A549 (cell line): ENCODE measurements around the gene F5. TPM values are rescaled to one million over a fixed set of nuclear protein-coding genes. Genes with fewer than 3 reads are reported as not detected.

Experiments used
- ATAC-seq, 2 experiments: fragments of 200-7000 bp in 1 of 2; fragments of >200 bp in 1 of 2; cut with Nextera tagmentation in 1 of 2; cut with Tn5 transposase in 1 of 2; 3 replicates each; pipeline versions ENCODE4 v1.8.0 to v1.9.1; 2018 to 2020; ENCODE audit warnings: mild to moderate bottlenecking in 1 of 2, moderate library complexity in 1 of 2
- CTCF ChIA-PET: fragments of 300-600 bp; sonication (Branson Sonifier 250); formaldehyde crosslinking; extraction: SDS; loops from one replicate; lab custom pipeline; 2021; ENCODE audit warnings: antibody characterized with exemption, inconsistent platforms; lab: Yijun Ruan, JAX
- POLR2A ChIA-PET: fragments of 350-600 bp; formaldehyde crosslinking; extraction: SDS; loops from one replicate; lab custom pipeline; 2021; ENCODE audit warnings: antibody characterized with exemption, inconsistent platforms; lab: Yijun Ruan, JAX
- DNase-seq, 2 experiments: peaks; one replicate each; pipeline versions ENCODE4 v3.0.0 to v3.0.0-alpha.2; 2011 to 2016; ENCODE audit warnings: low read depth in 1 of 2, low spot score in 1 of 2
- FAIRE-seq: peaks from 2 replicates; lab custom pipeline; 2011; peaks lifted over from hg19 to GRCh38; lab: Jason Lieb, UNC
- H3K27ac ChIP-seq, 2 experiments: fragments of >200 bp; sonication (Bioruptor Twin); formaldehyde crosslinking; 3 replicates each; pipeline ENCODE4 v1.5.1; 2016 to 2017
- H3K4me1 ChIP-seq: fragments of >200 bp; sonication (Bioruptor Twin); formaldehyde crosslinking; 3 replicates; pipeline ENCODE4 v1.6.1; 2016
- H3K4me2 ChIP-seq: fragments of >200 bp; sonication (Bioruptor Twin); formaldehyde crosslinking; 3 replicates; pipeline ENCODE4 v1.6.1; 2016
- H3K4me3 ChIP-seq: fragments of >200 bp; sonication (Bioruptor Twin); formaldehyde crosslinking; 3 replicates; pipeline ENCODE4 v1.5.1; 2016
- H3K9me3 ChIP-seq: fragments of >200 bp; sonication (Bioruptor Twin); formaldehyde crosslinking; 3 replicates; pipeline ENCODE4 v1.6.1; 2016
- BHLHE40 ChIP-seq: IDR thresholded peaks from 2 replicates; pipeline ENCODE4 v1.6.1; 2012; ENCODE audit warnings: low read depth, low read length, inconsistent platforms
- CBX8 ChIP-seq: fragments of 200-600 bp; sonication (generic); IDR thresholded peaks from 2 replicates; pipeline ENCODE4 v1.6.1; 2016
- CEBPB ChIP-seq, 2 experiments: fragments of >200 bp in 1 of 2; sonication (Bioruptor Twin) in 1 of 2; formaldehyde crosslinking in 1 of 2; IDR thresholded peaks; 2 replicates each; pipeline ENCODE4 v1.6.1; 2012 to 2016
- ESRRA ChIP-seq: fragments of 150-350 bp; IDR thresholded peaks from 2 replicates; pipeline ENCODE4 v1.6.1; 2014; ENCODE audit warnings: mild to moderate bottlenecking, low read length, borderline replicate concordance
- FOSL2 ChIP-seq, 2 experiments: fragments of 450-650 bp in 1 of 2; fragments of >200 bp in 1 of 2; sonication (Bioruptor Twin) in 1 of 2; formaldehyde crosslinking; IDR thresholded peaks; 2 replicates each; pipeline versions ENCODE4 v1.5.0 to v1.6.1; 2016 to 2020; ENCODE audit warnings: mild to moderate bottlenecking in 1 of 2, moderate library complexity in 1 of 2
- FOXS1 ChIP-seq: fragments of 250-450 bp; sonication (Bioruptor Pico); IDR thresholded peaks from 2 replicates; pipeline ENCODE4 v1.5.0; 2020; ENCODE audit warnings: mild to moderate bottlenecking, moderate library complexity
- HDAC2 ChIP-seq: fragments of 200-600 bp; sonication (generic); IDR thresholded peaks from 2 replicates; pipeline ENCODE4 v1.6.1; 2016
- HEYL ChIP-seq: fragments of 250-450 bp; sonication (Bioruptor Pico); IDR thresholded peaks from 2 replicates; pipeline ENCODE4 v1.8.0; 2021; ENCODE audit warnings: mild to moderate bottlenecking, moderate library complexity
- HOXB5 ChIP-seq: fragments of 250-450 bp; sonication (Bioruptor Pico); IDR thresholded peaks from 2 replicates; pipeline ENCODE4 v1.5.0; 2020; ENCODE audit warnings: mild to moderate bottlenecking, moderate library complexity
- JUNB ChIP-seq: fragments of >200 bp; sonication (Bioruptor Twin); formaldehyde crosslinking; IDR thresholded peaks from 2 replicates; pipeline ENCODE4 v1.6.1; 2016
- NFE2L2 ChIP-seq: fragments of 150-350 bp; conservative IDR thresholded peaks from 2 replicates; pipeline ENCODE4 v1.6.1; 2014; ENCODE audit warnings: low read length
- PHF8 ChIP-seq: fragments of 200-600 bp; sonication (generic); IDR thresholded peaks from 2 replicates; pipeline ENCODE4 v1.6.1; 2016; ENCODE audit warnings: low read depth, mild to moderate bottlenecking, antibody characterized with exemption, moderate library complexity, borderline replicate concordance
- POLR2AphosphoS2 ChIP-seq: conservative IDR thresholded peaks from 2 replicates; pipeline ENCODE4 v1.6.1; 2012; ENCODE audit warnings: low read length, improper control_type of control experiment, inconsistent platforms
- RAD21 ChIP-seq, 2 experiments: fragments of >200 bp in 1 of 2; sonication (Bioruptor Twin) in 1 of 2; formaldehyde crosslinking in 1 of 2; IDR thresholded peaks in 1 of 2; conservative IDR thresholded peaks in 1 of 2; 2 replicates in 1 of 2; 3 replicates in 1 of 2; pipeline ENCODE4 v1.6.1; 2012 to 2018; ENCODE audit warnings: inconsistent platforms in 1 of 2
- RARB ChIP-seq: fragments of 250-450 bp; sonication (Bioruptor Pico); IDR thresholded peaks from 2 replicates; pipeline ENCODE4 v1.8.0; 2021; ENCODE audit warnings: mild to moderate bottlenecking, moderate library complexity
- RNF2 ChIP-seq: fragments of 200-600 bp; sonication (generic); IDR thresholded peaks from 2 replicates; pipeline ENCODE4 v1.6.1; 2016; ENCODE audit warnings: low read depth, mild to moderate bottlenecking, antibody characterized with exemption, moderate library complexity, borderline replicate concordance
- SMC3 ChIP-seq: fragments of >200 bp; sonication (Bioruptor Twin); formaldehyde crosslinking; IDR thresholded peaks from 3 replicates; pipeline ENCODE4 v1.6.1; 2018; ENCODE audit warnings: inconsistent platforms
- TFCP2L1 ChIP-seq: fragments of 250-450 bp; sonication (Bioruptor Pico); IDR thresholded peaks from 2 replicates; pipeline ENCODE4 v1.5.0; 2021; ENCODE audit warnings: mild to moderate bottlenecking
- ZFP36 ChIP-seq: fragments of 450-650 bp; IDR thresholded peaks from 2 replicates; pipeline ENCODE4 v1.6.1; 2014; ENCODE audit warnings: borderline replicate concordance; ENCODE audit not compliant: partially characterized antibody
- ZSCAN20 ChIP-seq: fragments of 250-450 bp; sonication (Bioruptor Pico); IDR thresholded peaks from 2 replicates; pipeline ENCODE4 v1.8.0; 2022; ENCODE audit warnings: mild to moderate bottlenecking, moderate library complexity
- WGBS: methylation state at CpG from one replicate; pipeline ENCODE4 v1.1.6; 2017; ENCODE audit errors: missing lambda C conversion rate; 5-methylcytosine and 5-hydroxymethylcytosine counted together
- polyA plus RNA-seq, 4 experiments: library from polyadenylated mRNA; depleted of rRNA in 3 of 4; stranded (reverse); fragments of >200 nt; fragmentation: RNase III in 1 of 4; extraction: RNeasy Plus Mini Kit Qiagen cat#74134 plus additional on column Dnase treatment in 1 of 4; gene quantifications; 2 replicates in 3 of 4; 3 replicates in 1 of 4; pipeline ENCODE4 v1.2.3, GENCODE V29; 2011 to 2017
- TF ChIP-seq, protein P1 (sequence below): fragments of >200 bp; sonication (Bioruptor Twin); formaldehyde crosslinking; IDR thresholded peaks from 2 replicates; pipeline ENCODE4 v1.6.1; 2016
- TF ChIP-seq, protein P2 (sequence below): fragments of 150-350 bp; IDR thresholded peaks from 2 replicates; pipeline ENCODE4 v1.6.1; 2014; ENCODE audit warnings: low read depth, mild to moderate bottlenecking, low read length
- TF ChIP-seq, protein P3 (sequence below): IDR thresholded peaks from 2 replicates; pipeline ENCODE4 v1.6.1; 2012; ENCODE audit warnings: low read depth, borderline replicate concordance
- TF ChIP-seq, protein P4 (sequence below): fragments of 250-450 bp; sonication (Bioruptor Pico); IDR thresholded peaks from 2 replicates; pipeline ENCODE4 v1.5.0; 2021; ENCODE audit warnings: mild to moderate bottlenecking, moderate library complexity, borderline replicate concordance

The F5 gene
- polyA plus RNA-seq, 2 of the 4 experiments (the other 2 are of a cell fraction): 0.04 to 0.36 TPM

DNA sequence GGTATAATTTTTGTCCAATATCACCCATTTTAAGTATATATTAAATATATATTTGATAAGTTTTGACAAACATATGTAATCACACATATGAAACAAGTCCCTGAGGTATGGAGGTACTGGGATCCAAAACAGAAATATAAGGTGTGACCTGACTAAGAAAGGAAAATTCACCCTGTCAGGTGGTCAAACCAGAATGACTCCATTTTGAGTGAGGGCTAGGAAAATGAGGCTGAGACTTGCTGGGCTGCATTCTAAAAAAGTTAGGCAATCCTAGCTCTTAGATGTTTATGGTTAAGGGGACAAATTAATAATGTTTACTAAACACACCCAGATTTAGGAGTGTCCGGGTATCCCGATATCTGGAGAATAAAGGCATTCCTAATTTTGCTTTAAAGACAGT is 89.0 kb downstream of the F5 start:
- CTCF ChIA-PET: interaction anchor here (0.7 to 2.3 kb wide), 3 partner anchors 10 to 49 kb away, joined by 3 to 6 read pairs (median 3); partner anchors contain the start of gene SLC19A2

DNA sequence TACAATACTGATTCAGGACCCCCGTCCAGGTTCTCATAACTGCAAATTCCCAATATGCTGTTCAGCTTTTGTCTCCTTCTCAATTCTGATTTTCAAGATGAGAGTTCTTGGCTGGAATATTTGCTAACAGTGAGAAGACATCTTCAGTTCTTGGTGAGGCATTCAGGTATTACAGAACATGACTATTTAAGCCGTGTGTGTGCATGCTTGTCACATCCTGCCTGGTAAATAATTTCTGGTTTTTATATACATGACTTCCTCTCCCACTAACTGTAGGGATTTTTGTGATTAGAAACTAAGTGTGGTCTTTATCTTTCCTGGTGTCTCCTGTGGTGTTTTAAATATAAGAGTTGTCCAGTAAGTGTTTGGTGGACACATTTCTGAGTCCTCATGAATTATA is 90.4 kb downstream of the F5 start:
- DNase-seq (no peak), ATAC-seq (no peak), FAIRE-seq (no peak)
- Histone ChIP-seq H3K4me1 (no peaks in the 10 kb centered on the region), H3K9me3 (no peaks in the 10 kb centered on the region), H3K4me3 (no peak overlapping the region), H3K4me2 (no peak overlapping the region), H3K27ac (no peak overlapping the region)
- ChIA-PET CTCF (interaction anchor here (2.3 kb wide), 1 partner anchor 12 kb away, joined by 6 read pairs; no protein-coding TSS in a partner anchor), POLR2A (no interaction called here)
- WGBS: 42% methylated on average over 2 of the region's 2 CpGs
- TF ChIP-seq SMC3 (no peak), RNF2 (no peak), POLR2AphosphoS2 (no peak), ZSCAN20 (CRISPR knock-in tag) (no peak), HDAC2 (no peak), HEYL (CRISPR knock-in tag) (no peak), TFCP2L1 (CRISPR knock-in tag) (no peak)
- TF ChIP-seq, protein P1, sequence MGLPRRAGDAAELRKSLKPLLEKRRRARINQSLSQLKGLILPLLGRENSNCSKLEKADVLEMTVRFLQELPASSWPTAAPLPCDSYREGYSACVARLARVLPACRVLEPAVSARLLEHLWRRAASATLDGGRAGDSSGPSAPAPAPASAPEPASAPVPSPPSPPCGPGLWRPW: no peak

More for the DNA sequence above, 89.0 kb downstream of the F5 start:
- POLR2A ChIA-PET: no interaction called here
- no peak for TF ChIP-seq JUNB
- no peak for TF ChIP-seq RARB (CRISPR knock-in tag)
- TF ChIP-seq ESRRA: no peak
- TF ChIP-seq, protein P2, sequence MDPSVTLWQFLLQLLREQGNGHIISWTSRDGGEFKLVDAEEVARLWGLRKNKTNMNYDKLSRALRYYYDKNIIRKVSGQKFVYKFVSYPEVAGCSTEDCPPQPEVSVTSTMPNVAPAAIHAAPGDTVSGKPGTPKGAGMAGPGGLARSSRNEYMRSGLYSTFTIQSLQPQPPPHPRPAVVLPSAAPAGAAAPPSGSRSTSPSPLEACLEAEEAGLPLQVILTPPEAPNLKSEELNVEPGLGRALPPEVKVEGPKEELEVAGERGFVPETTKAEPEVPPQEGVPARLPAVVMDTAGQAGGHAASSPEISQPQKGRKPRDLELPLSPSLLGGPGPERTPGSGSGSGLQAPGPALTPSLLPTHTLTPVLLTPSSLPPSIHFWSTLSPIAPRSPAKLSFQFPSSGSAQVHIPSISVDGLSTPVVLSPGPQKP: no peak
- TF ChIP-seq HOXB5 (CRISPR knock-in tag): no peak
- TF ChIP-seq PHF8: no peak
- TF ChIP-seq RAD21 (conservative IDR thresholded peaks at IDR 0.05 in 1 of 2, IDR thresholded peaks at IDR 0.05 in 1 of 2): no peak
- TF ChIP-seq HEYL (CRISPR knock-in tag): no peak
- TF ChIP-seq NFE2L2: no peak
- no peak for FAIRE-seq
- Histone ChIP-seq H3K4me3 (no peak overlapping the region), H3K4me2 (no peak overlapping the region), H3K9me3 (no peaks in the 10 kb centered on the region; the same call in 2 of the 3 replicates), H3K4me1 (no peaks in the 10 kb centered on the region), H3K27ac (no peak overlapping the region)
- DNase-seq: no peak
- 95% methylated on average over 2 of the region's 2 CpGs for WGBS
- no peak for ATAC-seq

DNA sequence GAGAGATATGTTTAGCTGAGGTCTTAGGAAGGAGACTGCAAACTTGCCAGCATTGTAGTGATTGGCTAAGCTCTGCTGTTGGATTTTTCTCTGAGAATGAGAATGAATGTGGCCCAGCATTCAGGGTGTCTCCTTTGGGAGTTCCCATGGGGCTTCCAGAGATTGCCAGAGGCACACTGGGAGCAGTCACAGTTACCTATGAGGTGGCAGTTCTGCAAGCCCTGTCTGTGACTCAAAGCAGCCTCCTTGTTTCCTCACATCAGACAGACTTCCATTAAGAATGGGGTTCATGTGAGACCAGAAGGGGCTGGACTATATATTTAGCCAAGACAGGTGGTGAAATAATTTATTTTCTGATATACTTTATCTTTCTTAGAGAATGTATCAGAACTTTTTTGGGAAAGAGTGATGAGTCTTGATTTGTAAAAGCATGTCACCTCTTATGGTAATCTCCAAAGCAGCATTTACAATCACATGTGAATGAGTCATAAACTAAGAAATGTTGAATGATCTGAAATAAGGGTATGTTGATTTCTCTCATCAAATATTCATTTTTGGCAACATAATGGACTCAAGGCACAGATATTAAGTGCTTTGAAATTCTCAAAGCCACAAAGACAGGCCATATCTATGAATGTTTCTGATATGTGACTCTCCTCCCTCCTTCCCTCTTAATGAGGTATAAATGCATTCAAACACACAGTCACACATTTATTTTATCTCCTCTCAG is 91.1 kb downstream of the F5 start:
- POLR2A ChIA-PET: interaction anchor here (0.9 kb wide), 1 partner anchor 9 kb away, joined by 3 read pairs; the partner anchor contains the start of gene SLC19A2
- Histone ChIP-seq H3K4me2 (no peak overlapping the region), H3K27ac (no peak overlapping the region), H3K4me1 (no peaks in the 10 kb centered on the region), H3K9me3 (no peaks in the 10 kb centered on the region), H3K4me3 (no peak overlapping the region)
- FAIRE-seq (no peak), ATAC-seq (0 out of 6 replicates have a peak, but pooled peaks of 1 of the 2 experiments have one; percentile 30), DNase-seq (no peak)
- no peak for TF ChIP-seq FOSL2 (IDR thresholded peaks at IDR 0.05)
- TF ChIP-seq FOSL2 (CRISPR knock-in tag; IDR thresholded peaks at IDR 0.05): peak; percentile 40
- TF ChIP-seq CBX8: no peak
- CTCF ChIA-PET: interaction anchor here (2.3 kb wide), 1 partner anchor 12 kb away, joined by 6 read pairs; no protein-coding TSS in a partner anchor

DNA sequence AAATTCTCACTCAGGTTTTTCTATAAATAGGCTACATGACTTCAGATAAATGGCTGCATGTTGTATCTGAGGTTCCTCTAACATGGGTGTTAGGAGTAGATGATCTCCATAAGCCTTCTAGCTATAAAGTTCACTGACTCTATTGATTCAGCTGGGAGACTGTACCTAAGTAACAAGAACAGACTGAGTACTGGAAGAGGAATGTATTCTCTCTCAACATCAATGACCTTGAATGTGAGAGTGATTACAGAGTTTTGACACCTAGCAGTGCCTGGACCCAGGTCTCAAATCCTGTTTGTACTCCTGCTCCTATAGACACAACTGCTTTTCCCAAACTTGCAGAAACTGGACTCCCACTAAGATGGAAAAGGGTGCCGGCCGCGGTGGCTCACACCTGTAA is 91.9 kb downstream of the F5 start:
- Histone ChIP-seq H3K4me2 (no peak overlapping the region), H3K4me1 (no peaks in the 10 kb centered on the region), H3K4me3 (no peak overlapping the region), H3K27ac (no peak overlapping the region), H3K9me3 (no peaks in the 10 kb centered on the region)
- POLR2A ChIA-PET: interaction anchor here (0.9 kb wide), 1 partner anchor 9 kb away, joined by 3 read pairs; the partner anchor contains the start of gene SLC19A2
- WGBS: 97% methylated on average over 3 of the region's 3 CpGs
- CTCF ChIA-PET: no interaction called here
- DNase-seq (no peak), FAIRE-seq (no peak), ATAC-seq (no peak)
- TF ChIP-seq HEYL (CRISPR knock-in tag) (no peak), TFCP2L1 (CRISPR knock-in tag) (no peak), CEBPB (IDR thresholded peaks at IDR 0.05) (no peak), ZFP36 (no peak), BHLHE40 (no peak), FOXS1 (CRISPR knock-in tag) (no peak)
- TF ChIP-seq, protein P2: no peak
- TF ChIP-seq, protein P3, sequence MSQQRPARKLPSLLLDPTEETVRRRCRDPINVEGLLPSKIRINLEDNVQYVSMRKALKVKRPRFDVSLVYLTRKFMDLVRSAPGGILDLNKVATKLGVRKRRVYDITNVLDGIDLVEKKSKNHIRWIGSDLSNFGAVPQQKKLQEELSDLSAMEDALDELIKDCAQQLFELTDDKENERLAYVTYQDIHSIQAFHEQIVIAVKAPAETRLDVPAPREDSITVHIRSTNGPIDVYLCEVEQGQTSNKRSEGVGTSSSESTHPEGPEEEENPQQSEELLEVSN: no peak
- TF ChIP-seq, protein P4, sequence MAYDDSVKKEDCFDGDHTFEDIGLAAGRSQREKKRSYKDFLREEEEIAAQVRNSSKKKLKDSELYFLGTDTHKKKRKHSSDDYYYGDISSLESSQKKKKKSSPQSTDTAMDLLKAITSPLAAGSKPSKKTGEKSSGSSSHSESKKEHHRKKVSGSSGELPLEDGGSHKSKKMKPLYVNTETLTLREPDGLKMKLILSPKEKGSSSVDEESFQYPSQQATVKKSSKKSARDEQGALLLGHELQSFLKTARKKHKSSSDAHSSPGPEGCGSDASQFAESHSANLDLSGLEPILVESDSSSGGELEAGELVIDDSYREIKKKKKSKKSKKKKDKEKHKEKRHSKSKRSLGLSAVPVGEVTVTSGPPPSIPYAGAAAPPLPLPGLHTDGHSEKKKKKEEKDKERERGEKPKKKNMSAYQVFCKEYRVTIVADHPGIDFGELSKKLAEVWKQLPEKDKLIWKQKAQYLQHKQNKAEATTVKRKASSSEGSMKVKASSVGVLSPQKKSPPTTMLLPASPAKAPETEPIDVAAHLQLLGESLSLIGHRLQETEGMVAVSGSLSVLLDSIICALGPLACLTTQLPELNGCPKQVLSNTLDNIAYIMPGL (CRISPR knock-in tag): no peak
